ENCODE data around the gene SGSM1.

The SGSM1 gene

DNA sequence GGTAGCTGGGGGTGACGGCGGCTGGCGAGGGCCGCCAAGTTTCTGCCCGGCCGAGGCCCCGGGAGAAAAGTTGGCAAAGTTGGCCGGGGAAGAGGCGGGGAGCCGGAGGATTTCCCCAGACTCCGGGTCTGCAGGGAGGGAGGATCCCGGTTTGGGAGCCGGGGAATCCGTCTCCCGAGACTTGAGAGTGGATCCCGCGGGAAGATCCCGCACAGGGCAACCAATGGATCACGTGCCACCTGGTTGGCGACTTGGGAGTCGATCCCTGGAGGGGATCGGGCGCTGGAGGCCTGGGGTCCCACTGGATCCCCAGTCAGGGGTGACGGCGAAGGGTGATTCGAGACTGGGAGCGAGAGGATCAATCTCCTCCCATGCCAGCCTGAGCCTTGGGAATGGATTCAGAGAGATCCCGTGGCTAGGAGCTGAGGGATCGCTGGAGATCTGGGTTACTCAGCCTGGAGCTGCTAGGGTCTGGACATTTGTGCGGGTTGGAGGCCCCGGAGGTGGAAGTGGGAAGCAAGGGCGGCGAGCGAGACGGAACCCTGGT is 146.9 kb downstream of the SGSM1 start:
- DNase-seq (ENCODE audit: low spot score): no peak

DNA sequence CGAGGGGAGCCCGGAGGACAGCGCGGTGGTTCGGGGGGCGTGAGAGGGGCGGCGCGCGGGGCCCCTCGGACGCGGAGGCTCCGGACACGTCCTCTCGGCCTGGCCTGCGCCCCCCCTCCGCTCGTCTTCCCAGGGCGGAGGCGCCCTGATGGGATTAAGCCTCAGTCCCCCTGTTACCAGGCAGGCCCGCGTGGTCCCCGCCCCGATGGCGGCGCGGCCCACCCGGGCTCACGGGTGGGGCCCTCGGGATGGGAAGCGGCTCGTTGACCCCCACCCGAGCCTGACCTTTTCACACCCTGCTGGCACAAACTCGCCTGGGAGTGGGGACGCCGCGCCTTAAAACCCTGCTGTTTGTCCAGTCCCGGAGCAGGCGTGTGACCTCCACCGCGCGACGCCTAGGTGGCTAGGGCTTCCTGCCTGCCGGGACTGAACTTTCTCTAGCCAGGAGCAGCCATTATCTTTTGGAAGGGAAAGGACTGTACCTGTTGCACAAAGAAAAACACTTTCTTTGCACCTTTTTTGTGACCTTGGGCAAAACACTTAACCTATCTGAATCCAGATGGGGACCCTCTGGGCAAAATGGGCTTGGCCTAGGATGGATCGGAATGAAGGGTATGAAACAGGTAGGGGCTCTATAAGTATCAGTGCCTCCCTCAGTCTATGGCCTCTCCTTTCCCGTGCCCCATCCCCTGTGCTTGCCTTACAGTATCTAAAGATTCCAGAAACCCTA is 147.5 kb downstream of the SGSM1 start:
- peak; percentile 75 for DNase-seq (ENCODE audit: low spot score)

DNA sequence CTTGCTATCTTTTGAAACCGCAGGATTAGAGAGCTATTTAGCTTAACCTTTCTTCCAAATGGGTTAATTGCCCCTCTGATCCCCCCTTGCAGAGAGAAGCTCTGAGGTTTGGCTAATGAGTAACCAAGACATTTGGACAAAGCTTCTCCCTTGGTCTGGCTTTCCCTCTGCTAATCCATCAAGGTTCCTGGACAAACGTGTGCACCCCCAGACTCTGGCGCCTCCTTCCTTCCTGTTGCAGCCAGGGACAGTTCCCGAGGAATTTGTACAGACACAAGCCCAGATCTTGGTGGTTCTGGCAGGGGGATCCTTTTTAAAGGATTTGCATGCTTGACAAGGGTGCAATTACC is 148.1 kb downstream of the SGSM1 start:
- no peak for DNase-seq (ENCODE audit: low spot score)

DNA sequence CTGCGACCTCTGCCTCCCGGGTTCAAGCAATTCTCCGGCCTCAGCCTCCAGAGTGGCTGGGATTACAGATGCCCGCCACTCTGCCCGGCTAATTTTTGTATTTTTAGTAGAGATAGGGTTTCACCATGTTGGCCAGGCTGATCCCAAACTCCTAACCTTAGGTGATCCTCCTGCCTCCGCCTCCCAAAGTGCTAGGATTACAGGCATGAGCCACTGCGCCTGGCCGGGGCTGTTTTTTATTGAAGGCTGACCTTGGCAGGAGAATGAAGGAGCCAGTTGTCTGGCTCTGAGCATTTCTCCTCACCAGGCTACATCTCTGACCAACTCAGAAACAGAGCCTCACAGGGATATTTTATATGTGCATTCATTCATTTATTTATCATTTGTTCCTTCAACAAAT is 148.8 kb downstream of the SGSM1 start:
- DNase-seq (ENCODE audit: low spot score): no peak

DNA sequence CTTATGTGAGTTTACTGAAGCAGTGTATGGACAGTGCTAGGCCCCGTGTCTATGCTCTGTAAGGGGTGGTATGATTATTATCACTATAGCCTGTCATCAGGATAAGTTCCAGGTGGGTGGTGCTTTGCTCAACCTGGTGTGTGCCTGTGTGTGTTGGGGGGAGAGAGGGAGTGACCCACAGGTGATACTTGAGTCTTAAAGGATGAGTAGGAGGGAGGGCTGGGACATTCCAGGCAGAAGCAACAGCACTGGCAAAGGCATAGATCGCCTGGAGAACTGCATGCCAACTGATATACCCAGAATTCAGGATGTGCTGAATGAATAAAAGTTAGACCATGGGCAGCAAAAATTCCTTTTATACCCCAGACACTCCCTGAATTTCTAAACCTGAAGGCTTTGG is 151.0 kb downstream of the SGSM1 start:
- no peak for DNase-seq (ENCODE audit: low spot score)

DNA sequence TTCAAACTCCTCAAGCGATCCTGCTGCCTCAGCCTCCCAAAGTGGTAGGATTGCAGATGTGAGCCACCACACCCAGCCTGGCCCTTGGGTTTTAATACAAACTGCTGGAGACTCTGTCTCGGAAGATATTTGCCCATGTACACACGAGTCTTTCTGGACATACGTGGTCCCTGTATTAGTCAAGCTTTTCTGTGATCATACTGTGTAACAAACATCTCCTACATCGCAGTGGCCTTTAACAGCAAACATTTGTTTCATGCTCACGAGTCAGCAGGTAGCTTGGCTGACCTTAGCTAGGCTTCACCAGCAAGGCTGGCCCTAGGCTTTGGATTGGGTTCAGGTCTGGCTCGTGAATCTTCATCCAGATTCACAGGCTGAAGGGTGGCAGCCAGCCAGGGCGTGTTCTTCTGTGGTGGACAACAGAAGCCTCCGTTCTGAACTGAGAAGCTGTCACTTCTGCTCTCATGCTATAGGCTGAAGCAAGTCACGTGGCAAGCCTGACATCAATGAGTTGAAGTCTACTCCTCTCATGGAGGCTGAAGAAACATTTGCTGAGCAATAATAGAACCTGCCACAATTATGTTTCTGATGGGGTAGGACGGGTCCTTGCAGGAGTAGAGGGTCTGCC is 155.3 kb downstream of the SGSM1 start:
- no peak for DNase-seq (ENCODE audit: low spot score)

DNA sequence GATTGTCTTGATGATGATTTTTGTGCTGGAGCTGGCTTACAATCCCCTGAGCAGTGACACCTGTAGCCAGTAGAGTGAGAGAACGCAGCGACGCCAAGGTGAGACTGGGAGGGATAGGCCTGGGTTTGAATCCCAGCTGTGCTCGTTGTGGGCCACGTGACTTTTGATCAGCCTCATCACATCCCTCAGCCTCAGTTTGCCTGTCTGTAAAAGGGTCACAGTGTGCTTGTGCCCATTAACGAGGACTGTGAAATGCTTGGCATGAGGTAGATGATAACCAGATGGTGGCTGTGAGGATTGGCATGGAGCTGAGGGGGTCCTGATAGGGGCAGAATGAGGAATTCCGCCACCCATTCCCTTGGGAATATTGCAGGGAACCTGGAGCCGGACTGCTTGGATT is 156.1 kb downstream of the SGSM1 start:
- DNase-seq (ENCODE audit: low spot score): no peak

DNA sequence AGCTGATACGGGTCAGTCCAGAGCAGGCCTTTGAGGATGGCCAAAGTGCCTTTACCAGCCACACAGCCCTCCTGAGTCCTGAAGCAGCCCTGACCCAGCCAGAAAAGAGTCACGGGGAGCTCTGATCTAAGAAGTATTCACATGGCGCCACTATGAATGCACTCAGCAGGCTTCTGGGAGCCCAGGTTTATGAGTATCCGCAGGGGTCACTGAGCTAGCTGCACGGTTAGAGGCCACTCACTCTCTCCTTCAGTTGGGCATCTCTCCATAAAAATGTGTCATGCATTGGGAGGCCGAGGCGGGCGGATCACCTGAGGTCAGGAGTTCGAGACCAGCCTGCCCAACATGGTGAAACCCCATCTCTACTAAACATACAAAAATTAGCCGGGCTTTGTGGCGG is 156.8 kb downstream of the SGSM1 start:
- no peak for DNase-seq (ENCODE audit: low spot score)

DNA sequence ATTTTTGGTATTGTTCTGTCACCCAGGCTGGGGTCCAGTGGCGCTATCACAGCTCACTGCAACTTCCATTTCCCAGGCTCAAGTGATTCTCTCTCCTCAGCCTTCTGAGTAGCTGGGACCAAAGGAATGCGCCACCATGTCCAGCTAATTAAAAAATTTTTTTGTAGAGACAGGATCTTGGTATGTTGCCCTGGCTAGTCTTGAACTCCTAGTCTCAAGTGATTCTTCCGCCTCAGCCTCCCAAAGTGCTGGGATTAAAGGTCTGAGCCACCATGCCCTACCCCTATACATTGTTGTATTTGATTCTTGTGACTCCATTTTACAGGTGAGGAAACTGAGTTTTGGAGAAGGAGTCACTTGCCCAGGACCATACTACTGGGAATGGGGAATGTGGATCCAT is 158.4 kb downstream of the SGSM1 start:
- DNase-seq (ENCODE audit: low spot score): no peak

DNA sequence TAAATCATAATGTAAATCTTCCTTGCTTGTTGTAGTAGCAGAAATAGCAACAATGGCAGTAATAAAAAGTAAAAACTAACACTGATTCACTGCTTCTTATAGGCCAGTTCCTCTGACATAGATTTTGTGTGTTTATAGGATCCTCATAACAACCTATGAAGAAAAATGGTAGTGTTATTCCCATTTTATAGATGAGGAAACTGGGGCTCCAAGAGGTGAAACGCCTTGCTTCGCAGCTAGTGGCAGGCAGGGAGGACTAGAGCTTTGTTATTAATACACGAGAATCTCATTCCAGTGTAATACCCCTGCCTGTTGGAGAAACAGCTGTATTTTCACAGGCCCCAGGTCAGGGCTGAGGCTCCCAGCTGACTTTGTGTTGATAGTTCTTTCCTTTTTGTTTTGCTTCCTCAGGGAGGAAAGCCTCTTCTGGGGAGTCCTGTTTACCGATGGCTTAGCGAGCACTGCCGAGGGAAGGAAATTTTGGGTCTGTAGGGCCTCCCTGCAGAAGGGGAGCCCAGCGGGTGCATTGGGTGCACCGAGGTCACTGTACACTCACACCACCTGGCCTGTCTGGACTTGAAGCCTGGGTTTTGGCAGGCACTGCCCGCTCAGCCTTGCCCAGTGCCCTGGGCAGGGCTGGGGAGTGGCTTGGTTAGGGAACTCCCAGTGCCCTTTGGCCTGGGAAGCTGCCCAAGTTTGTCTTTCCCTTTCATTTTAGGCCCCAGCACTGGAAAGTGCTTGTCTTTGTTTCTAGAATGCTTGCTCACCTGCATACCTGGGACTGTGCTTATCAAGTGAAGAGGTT is 160.0 kb downstream of the SGSM1 start:
- DNase-seq (ENCODE audit: low spot score): no peak

DNA sequence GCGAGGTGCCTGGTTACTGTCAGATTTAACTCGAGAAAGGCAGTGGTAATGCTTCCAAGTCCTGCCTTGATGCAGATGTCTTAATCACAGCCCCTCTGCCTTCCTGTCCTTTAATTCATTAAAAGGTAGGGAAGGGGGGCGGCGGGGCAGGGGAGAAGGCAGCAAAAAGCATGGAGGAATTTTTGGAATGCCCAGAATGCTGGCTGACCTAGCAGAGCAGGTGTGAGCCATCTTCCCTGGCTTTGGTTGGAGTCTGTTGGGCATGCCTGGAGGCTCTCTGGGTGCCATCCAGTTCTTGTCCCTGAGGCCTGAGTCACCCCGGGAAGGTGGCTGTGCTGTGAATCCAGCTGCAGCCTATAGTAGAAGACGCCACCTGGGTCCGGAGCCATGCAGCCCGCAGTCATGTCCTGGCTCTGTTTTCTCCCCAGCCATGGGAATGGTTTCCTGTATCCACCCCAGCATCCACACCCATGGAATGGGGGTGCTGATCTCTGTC is 162.1 kb downstream of the SGSM1 start:
- no peak for DNase-seq (ENCODE audit: low spot score)

DNA sequence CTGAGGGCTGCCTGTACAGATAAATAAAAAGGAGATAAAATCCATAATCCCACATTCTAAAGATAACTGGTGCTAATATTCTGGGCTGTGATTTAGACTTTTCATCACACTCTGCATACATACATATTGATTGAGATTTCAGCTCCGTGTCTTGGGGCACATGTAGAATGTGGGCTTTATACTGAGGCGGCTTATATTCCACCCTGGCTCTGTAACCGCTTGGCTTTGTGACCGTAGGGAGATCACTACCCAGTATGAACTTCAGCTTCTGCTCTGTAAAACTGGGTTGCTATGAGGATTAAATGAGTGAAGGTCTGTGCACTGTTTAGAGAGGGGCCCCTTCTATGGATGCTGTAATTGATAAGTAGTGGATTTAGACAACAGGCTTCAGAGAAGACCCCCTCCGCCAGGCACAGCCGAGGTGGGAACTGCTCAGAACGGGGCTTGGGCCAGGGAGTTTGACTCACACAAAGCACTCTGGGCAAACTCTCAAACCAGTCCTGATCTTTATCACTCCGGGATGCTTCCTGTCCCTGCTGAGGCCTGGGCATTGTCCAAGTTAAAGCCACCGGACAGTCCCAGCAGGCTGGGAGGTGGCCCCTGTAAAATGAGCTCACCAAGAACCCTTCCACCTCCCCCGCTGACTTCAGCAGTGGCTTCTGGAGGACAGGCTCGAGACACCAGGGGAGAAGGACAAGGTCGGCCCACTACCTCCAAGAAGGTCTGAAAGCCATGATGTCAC is 163.7 kb downstream of the SGSM1 start:
- no peak for DNase-seq (ENCODE audit: low spot score)

DNA sequence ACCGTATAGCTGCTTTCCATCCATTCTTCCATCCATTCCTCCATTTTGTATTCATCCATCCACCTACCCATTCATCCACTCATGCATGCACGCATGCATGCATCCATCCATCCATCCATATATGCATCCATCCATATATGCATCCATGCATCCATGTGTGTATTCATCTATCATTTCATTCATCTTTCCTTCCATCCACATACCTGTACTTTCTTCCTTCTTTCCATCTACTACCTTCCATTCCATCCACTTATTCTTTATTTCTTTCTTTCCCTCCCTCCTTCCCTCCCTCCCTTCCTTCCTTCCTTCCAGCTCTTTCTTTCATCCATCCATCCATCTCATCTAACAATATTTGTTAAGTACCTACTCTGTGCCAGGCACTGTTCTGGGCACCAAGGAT is 166.4 kb downstream of the SGSM1 start:
- no peak for DNase-seq (ENCODE audit: low spot score)

DNA sequence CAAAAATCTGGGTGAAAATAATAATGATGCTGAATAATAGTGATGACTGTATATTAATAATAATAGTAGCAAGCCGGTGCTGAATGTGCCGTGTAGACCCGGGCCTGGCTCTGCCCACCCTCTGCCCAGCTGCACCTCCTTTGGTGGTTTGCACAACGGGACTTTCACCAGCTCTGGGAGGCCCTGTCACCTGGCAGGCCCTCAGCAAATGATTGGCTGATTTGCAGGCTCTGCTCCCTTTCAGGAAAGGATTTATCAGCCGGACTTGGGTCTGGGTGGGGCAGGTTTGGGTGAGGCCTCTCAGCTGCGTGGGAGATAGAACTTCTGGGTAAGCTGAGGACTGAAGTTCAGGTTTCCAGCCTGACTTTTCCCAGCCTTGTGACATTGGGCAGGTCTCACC is 167.9 kb downstream of the SGSM1 start:
- no peak for DNase-seq (ENCODE audit: low spot score)

DNA sequence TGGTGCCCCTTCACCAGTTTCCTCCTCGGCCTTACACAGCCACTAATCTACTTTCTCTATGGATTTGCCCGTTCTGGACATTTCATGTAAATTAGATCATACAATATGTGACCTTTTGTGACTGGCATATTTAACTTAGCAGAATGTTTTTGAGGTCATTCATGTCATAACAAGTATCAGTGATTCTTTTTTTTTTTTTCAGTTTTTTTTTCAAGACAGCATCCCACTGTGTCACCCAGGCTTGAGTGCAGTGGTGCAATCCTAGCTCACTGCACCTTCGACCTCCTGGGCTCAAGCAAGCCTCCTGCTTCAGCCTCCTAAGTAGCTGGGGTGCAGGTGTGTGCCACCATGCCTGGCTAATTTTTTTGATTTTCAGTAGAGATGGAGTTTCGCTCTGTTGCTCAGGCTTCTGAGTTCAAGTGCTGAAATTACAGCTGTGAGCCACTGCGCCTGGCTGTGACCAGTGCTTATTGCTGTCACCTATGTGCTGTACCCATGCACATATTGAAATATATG is 169.2 kb downstream of the SGSM1 start:
- DNase-seq (ENCODE audit: low spot score): no peak

DNA sequence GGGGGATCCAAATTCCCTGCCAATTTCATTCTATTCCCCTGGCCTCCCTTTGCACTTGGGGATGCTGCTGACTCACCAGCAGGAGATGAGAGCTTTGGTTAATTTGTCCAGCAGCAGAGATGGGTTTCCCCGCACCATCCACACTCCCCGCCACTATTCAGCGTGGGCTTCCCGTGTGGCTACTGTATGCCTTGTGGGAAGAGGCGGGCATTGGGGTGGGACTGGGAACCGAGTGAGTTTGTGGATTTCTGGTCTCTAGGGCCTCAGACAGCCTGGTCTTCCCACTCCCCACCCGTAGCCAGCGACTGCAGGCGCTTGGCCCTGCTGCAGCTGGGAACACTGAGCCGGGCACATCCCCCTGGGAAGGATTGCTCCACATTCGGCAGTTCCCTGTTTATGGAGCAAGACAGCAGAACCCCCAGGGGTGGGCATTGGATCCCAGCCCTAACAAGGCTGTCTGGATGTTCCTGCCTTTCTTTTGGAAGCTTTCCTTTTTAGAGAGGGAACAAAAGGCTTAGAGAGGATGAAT is 169.9 kb downstream of the SGSM1 start:
- no peak for DNase-seq (ENCODE audit: low spot score)

DNA sequence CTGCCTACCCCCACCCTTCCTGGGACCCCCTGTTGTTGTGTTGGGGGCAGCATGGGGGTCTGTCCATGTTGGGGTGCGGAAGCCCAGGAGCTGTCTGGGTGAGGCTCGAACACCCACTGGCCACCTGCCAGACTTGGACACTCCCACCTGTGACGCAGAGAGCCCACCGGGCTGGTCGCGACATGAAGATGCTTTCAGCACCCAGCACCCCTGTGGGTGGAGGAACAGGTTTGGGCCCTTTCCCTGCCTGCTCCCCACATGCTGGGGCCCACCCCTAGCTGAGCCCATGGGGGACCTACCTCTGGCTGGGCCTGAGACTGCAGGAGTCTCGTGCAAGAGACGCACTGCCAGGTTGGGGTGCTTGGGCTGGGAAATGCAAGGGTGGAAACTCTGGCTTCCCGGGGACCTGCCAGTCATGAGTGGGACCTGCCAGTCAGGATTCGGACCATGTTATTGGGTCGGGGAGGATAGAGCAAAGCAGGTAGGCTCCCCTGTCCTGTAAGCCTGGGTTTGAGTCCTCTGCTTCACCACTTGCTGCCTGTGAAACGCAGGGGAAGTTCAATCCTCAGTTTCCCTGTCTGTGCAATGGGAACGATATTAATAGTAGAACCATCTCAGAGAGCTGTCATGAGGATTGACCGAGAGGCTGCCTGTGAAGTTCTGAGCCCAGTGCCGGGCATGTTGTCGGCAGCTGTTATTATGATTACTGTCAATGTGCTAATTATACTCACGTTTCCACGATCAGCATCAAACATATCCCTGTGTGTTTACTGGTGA is 170.6 kb downstream of the SGSM1 start:
- no peak for DNase-seq (ENCODE audit: low spot score)

Measured in ecto neural progenitor cell (in vitro differentiated cells).